Epithelial cell of prostate (primary cell): Measurements from ENCODE around the gene GAPVD1.
"Not testable (repeated sequence)": the region's sequence is repeated elsewhere in the genome, so short reads cannot be mapped to it uniquely, and the experiment has no call there.

Experiments
- DNase-seq: peaks from one replicate; pipeline ENCODE4 v3.0.0-alpha.2; 2011; ENCODE audit warnings: low read depth, low spot score
- H3K27ac ChIP-seq: fragments of 450-650 bp; 2 replicates; pipeline ENCODE4 v1.5.1; 2017; ENCODE audit warnings: mild to moderate bottlenecking

The GAPVD1 gene

GRCh38 chr9:125254231-125254630 lies 7.4 kb upstream of the GAPVD1 start:
- no peak for DNase-seq
- no peak overlapping the region for H3K27ac ChIP-seq

DNA sequence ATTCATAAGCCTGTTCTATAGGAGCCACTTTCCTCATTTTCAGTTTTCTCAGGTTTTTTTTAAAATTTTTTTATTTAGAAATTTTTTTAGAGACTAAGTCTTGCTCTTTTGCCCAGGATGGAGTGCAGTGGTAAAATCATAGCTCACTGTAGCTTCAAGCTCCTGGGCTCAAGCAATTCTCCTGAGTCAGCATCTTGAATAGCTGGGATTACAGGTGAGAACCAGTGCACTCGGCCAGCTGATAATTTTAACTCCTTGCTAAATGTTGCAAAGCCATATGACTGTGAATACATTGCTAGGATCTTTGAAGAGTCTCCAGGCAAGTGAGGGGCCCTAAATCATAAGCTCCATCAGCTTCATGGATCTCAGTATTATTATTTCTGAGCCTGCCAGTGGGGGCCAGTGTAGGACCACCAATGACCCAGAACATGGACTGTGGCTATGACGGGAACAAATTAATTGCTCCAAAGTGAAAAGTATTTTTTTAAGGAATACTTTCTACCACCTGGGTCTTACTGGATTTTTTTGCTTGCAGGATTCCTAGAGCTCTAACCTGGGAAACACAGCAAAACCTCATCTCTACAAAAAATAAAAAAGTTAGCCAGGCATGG lies 5.7 kb upstream of the GAPVD1 start:
- H3K27ac ChIP-seq: no peak overlapping the region
- DNase-seq: no peak

- no peak for DNase-seq
- H3K27ac ChIP-seq: no peak overlapping the region
These were observed 3.4 kb upstream of the GAPVD1 start for GRCh38 chr9:125258160-125258785.

DNA sequence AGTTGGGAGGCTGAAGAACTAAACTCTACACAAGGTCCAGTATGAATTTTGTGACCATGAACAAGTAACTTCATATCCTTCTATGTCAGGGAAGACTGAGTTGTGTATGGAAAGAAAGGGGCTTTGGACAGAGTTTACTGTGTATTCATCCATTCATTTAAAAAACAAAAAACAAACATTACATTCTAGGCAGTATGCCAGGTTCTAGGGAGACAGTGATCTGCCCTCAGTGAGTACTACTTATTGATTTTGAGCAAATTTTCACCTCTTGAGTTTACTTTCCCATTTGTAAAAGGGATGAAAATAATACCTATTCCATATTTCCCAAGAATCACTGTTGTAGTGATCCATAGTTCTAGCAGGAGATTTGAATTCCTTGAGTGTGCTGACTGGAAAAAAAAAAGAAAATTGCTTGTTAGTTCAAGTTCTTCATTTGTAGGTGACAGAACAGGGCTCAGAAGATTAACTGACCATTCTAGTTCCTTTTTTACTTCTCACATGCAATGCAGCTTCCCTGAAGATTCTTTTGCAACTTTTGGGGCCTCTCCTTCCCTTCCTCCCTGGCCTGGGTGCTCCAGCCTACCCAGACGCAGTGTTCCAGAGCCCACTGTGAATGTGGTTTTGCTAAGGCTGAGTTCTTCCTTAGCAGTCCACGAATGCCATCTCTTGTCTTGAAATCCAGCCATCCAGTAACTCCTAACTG lies 2.6 kb upstream of the GAPVD1 start:
- no peak for DNase-seq

GRCh38 chr9:125260561-125260960 lies 1.1 kb upstream of the GAPVD1 start:
- no peak overlapping the region for H3K27ac ChIP-seq
- no peak for DNase-seq

More for the DNA sequence above, 2.6 kb upstream of the GAPVD1 start:
- H3K27ac ChIP-seq: no peak overlapping the region

DNA sequence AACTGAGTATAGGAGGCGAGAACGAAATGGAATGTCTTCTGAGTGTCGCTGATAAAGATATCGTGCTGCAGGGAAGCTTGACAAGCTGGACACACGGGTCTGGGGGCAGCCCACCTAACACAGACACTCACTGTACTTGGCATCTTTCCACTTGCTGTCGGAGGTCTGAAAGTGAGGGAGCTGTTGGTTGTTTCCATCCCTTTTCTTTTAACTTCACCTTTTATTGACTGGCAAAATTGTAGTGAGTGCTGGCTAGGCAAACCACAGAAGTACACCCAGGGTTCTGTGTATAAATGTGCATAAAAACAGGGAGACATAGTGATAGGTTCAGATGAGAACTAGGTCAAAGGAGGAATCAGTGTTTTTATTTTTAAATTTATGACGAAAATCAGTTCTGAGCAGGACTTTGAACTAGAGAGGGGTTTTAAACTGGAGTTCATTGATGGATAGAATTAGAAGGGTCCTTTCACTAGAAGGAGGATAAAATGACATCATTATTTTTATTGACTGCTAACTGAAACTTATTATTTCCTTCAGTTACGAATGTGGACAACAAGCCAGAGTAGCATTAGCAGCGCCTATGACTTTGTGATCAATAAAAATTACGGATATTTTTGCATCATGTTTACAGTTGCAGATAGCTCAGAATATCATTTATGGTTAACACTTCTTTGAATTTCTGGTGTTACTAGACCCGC lies 817 bp downstream of the GAPVD1 start:
- peak overlapping the region; percentile 49 for H3K27ac ChIP-seq
- no peak for DNase-seq

DNA sequence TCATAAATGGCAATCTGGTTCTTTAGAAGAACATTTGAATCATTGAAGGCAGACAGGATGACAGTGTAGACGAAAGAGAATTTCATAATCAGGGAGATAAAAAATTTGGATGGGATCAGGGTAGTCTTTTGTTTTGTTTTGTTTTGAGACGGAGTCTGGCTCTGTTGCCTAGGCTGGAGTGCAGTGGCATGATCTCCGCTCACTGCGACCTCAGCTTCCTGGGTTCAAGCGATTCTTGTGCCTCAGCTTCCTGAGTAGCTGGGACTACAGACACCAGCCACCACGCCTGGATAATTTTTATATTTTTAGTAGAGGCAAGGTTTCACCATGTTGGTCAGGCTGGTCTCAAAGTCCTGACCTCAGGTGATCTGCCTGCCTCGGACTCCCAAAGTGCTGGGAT lies 2.4 kb downstream of the GAPVD1 start:
- H3K27ac ChIP-seq: not testable (repeated sequence)

GRCh38 chr9:125268394-125269013 lies 6.9 kb downstream of the GAPVD1 start:
- no peak for DNase-seq
- no peak overlapping the region for H3K27ac ChIP-seq

More for the DNA sequence above, 2.4 kb downstream of the GAPVD1 start:
- DNase-seq: not testable (repeated sequence)

DNA sequence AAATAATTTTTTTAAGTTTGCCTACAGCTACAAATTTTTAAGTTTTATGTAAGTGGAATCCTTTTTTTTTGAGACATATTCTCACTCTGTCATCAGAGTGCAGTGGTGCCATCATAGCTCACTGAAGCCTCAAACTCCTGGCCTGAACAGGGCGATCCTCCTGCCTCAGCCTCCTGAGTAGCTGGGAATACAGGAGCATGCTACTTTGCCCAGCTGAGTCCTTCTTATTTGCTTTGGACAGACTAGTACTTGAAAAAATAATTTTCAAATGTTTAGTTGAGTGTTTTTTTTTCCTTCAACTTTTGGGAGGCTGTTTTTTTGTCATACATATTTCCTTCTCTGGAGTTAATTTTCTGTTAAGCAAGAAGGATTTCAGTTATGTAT lies 7.4 kb downstream of the GAPVD1 start:
- no peak for DNase-seq
- no peak overlapping the region for H3K27ac ChIP-seq

DNA sequence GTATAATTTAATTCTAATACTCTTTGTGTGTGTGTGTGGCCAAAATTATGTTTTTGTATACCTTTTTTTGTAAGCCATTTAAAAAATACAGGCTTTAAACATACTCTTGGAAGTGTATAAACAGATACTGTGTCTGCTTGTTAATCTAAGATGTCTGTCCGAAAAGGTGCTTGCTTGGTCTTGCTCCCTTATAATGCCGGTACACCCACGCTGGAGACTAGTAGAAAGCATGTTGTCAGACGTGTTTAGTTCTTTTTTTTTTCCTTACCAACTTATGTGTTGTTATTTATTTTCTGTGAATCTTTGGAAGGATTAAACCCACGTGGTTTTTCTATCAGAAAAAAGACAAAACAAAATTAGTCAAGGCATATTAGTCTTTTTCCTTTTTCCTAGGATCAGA lies 9.5 kb downstream of the GAPVD1 start:
- no peak for DNase-seq
- peak overlapping the region; percentile 71 for H3K27ac ChIP-seq

GRCh38 chr9:125272697-125273096 lies 11.1 kb downstream of the GAPVD1 start:
- no peak for DNase-seq
- H3K27ac ChIP-seq: peak overlapping the region; percentile 71

- H3K27ac ChIP-seq: no peak overlapping the region
- no peak for DNase-seq
These were observed 15.1 kb downstream of the GAPVD1 start for GRCh38 chr9:125276771-125277170.

DNA sequence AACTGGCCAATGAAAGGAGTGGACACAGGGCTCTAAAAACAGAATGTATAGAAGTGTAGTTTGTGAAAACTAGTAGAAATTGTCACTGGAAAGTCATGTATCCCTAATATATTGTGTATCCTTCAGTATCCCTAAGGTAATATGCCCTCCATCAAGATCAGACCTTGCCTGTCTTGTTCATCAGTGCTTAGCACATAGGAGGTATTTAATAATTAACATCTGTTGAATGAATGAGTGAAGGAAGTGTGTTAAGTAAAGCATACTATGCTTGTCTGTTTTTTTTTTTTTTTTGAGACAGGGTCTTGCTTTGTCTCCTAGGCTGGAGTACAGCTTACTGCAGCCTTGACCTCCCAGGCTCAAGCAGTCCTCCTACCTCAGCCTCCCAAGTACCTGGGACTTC lies 15.8 kb downstream of the GAPVD1 start:
- DNase-seq: no peak
- no peak overlapping the region for H3K27ac ChIP-seq

GRCh38 chr9:125280945-125281344 lies 19.3 kb downstream of the GAPVD1 start:
- no peak for DNase-seq
- no peak overlapping the region for H3K27ac ChIP-seq

DNA sequence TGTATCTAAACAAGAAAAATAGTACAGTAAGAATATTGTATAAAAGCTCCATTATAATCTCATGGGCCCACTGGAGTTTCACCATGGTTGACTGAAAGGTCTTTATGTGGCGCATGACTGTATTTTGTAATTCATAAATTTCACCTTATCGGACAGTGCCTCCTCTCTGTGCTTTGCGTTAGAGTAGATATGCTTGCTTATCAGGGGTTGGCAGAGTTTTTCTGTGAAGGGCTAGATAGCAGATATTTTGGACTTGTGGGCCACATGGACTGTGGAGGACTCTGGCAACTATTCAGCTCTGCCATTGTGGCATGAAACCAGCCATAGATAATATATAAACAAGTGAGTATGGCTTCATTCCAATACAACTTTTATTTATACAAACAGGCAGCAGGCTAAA lies 23.2 kb downstream of the GAPVD1 start:
- no peak overlapping the region for H3K27ac ChIP-seq
- no peak for DNase-seq

DNA sequence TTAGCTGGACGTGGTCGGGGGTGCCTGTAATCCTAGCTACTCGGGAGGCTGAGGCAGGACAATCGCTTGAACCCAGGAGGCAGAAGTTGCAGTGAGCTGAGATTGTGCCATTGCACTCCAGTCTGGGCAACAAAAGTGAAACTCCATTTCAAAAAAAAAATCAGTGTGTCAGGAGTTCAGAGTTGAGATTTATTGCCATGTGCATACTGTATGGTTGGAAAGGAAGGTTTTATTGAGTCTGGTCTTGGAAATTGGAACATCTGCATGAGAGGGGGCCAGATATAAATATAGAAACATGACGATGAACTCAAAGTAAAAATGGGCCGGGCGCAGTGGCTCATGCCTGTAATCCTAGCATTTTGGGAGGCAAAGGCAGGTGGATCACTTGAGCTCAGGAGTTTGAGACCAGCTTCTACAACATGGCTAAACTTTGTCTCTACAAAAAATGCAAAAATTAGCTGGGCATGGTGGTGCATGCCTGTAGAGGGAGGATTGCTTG lies 25.4 kb downstream of the GAPVD1 start:
- DNase-seq, H3K27ac ChIP-seq: not testable (repeated sequence)

DNA sequence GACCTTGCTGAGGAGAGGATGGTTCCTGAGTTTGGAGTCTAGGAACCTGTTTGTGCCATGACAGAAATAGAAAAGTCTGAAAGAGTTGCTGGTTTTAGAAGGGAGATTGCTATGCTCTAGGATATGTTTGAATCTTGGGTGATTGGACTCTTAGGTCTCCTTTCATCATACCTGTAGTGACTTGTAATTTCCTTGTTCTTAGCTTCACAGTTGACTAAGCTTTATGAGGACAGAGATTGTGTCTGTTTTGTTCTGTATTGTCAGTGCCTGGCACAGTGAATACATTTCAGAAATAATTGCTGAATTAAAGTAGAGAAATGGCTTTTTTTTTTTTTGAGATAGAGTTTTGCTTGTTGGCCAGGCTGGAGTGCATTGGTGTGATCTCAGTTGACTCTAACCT lies 31.5 kb downstream of the GAPVD1 start:
- peak; percentile 39 for DNase-seq
- H3K27ac ChIP-seq: peak overlapping the region; percentile 76

GRCh38 chr9:125295657-125296056 lies 34.0 kb downstream of the GAPVD1 start:
- no peak for DNase-seq
- no peak overlapping the region for H3K27ac ChIP-seq

DNA sequence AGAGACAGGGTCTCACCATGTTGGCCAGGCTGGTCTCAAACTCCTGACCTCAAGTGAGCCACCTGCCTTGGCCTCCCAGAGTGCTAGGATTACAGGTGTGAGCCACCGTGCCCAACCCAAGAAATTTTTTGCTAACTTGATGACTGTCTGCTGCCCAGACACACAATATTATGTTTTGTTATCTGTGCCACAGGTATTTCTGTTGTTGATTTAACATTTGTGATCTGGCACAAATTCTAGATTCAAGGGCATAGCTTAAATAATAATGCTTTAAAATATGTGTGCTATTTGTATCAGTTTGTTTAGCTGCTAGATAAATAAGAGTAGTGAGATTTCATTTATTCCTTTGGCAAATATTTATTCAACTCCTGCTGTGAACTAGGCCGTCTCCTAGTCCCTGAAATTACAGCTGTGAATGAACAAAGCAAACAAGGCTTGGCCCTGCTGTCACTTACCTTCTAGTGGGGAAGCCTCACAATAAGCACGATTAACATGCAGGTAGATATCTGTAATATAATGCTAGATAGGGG lies 35.3 kb downstream of the GAPVD1 start:
- no peak overlapping the region for H3K27ac ChIP-seq
- DNase-seq: peak; percentile 10

DNA sequence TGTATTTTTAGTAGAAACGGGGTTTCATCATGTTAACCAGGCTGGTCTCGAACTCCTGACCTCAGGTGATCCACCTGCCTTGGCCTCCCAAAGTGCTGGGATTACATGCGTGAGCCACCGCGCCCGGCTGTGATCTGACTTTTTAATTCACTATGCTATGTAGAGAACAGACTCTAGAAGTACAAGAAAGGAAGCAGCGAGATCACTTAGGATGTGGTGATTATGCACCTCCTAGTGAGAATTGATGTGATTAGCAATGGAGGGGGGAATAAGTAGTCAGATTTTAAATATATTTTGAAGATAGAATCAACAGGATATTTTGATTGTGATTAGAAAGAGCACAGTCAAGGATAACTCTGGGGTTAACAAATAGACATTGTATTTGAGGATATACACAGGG lies 36.3 kb downstream of the GAPVD1 start:
- no peak for DNase-seq
- no peak overlapping the region for H3K27ac ChIP-seq
